Duodenal mucosa (tissue), 2 donors: ENCODE data around the gene AMOTL1.

Source experiments
- H3K27ac ChIP-seq: one replicate; pipeline ENCODE4 v1.7.0; 2013; ENCODE audit warnings: low read depth, low read length
- H3K27me3 ChIP-seq, 2 donors: one replicate each; pipeline ENCODE4 v1.7.0; 2013; ENCODE audit warnings: low read length in 2 of 2, control low read depth in 1 of 2; ENCODE audit not compliant: insufficient read depth in 2 of 2, control insufficient read depth in 1 of 2
- H3K36me3 ChIP-seq, 2 donors: one replicate each; pipeline ENCODE4 v1.7.0; 2013; ENCODE audit warnings: low read length in 2 of 2, control low read depth in 1 of 2; ENCODE audit not compliant: insufficient read depth in 2 of 2, control insufficient read depth in 1 of 2
- H3K4me1 ChIP-seq, 2 donors: one replicate each; pipeline ENCODE4 v1.7.0; 2013; ENCODE audit warnings: low read length in 2 of 2, control low read depth in 1 of 2; ENCODE audit not compliant: insufficient read depth in 2 of 2, control insufficient read depth in 1 of 2
- H3K4me3 ChIP-seq, 2 donors: one replicate each; pipeline ENCODE4 v1.7.0; 2013; ENCODE audit warnings: low read length in 2 of 2, low read depth in 1 of 2
- H3K9ac ChIP-seq, 2 donors: one replicate each; pipeline ENCODE4 v1.7.0; 2013; ENCODE audit warnings: low read length in 2 of 2, low read depth in 1 of 2
- H3K9me3 ChIP-seq, 2 donors: one replicate each; pipeline ENCODE4 v1.7.0; 2013; ENCODE audit warnings: low read length in 2 of 2, control low read depth in 1 of 2; ENCODE audit not compliant: control insufficient read depth in 1 of 2

Gene AMOTL1

DNA sequence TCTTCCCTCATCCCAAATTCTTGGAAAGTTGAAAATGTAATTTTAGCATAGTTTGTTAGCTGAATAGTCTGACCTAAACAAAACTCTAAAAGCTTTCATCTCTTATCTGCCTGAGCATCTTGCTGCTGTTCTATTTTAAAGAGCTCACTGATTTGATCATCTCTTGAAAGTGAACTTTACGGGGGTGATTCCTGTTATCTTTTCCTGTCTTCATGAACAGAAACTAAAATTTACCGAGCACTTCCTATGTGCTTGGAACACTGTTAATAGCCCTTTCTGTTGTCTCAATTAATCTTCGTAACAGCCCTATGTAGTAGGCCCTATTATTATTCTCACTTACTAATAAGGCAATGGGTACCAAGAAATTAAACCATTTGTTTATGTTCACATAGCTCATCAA is 12.3 kb downstream of the AMOTL1 start:
- no peaks in the 10 kb centered on the region for H3K36me3 ChIP-seq
- no peak overlapping the region for H3K9ac ChIP-seq
- no peaks in the 10 kb centered on the region for H3K27me3 ChIP-seq
- H3K27ac ChIP-seq = no peak overlapping the region
- H3K4me3 ChIP-seq = no peak overlapping the region
- H3K9me3 ChIP-seq = no peaks in the 10 kb centered on the region
- peaks cover 10% of the 10 kb centered on the region in 2 donors for H3K4me1 ChIP-seq

DNA sequence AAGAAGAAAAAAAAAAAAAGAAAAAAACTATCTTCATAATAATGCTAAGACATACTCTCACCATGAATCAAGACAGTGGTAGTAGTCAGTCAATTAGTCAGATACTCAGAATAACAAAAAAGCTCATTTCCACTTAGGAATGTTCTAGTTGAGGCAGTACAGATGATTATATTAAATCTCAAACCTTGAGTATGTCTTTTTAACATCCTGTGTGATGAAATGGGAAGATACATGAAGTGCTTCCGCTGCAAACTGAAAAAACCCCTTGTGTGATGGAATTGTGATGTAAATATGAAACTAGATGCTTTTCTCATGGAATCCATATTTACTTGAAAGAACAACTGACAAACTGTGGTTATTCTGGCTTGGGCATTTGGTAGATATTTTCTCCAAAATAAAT is 13.7 kb downstream of the AMOTL1 start:
- no peak overlapping the region for H3K27ac ChIP-seq
- no peaks in the 10 kb centered on the region for H3K27me3 ChIP-seq
- no peak overlapping the region for H3K9ac ChIP-seq
- no peak overlapping the region for H3K4me3 ChIP-seq
- peaks cover 4 to 8% of the 10 kb centered on the region in 2 donors for H3K4me1 ChIP-seq
- H3K9me3 ChIP-seq = no peaks in the 10 kb centered on the region
- no peaks in the 10 kb centered on the region for H3K36me3 ChIP-seq

GRCh38 chr11:94782446-94782845 is 14.3 kb downstream of the AMOTL1 start:
- H3K36me3 ChIP-seq = no peaks in the 10 kb centered on the region
- H3K4me1 ChIP-seq = peaks cover 4 to 8% of the 10 kb centered on the region in 2 donors
- no peaks in the 10 kb centered on the region for H3K9me3 ChIP-seq
- no peak overlapping the region for H3K27ac ChIP-seq
- no peaks in the 10 kb centered on the region for H3K27me3 ChIP-seq
- no peak overlapping the region for H3K9ac ChIP-seq
- H3K4me3 ChIP-seq = no peak overlapping the region

DNA sequence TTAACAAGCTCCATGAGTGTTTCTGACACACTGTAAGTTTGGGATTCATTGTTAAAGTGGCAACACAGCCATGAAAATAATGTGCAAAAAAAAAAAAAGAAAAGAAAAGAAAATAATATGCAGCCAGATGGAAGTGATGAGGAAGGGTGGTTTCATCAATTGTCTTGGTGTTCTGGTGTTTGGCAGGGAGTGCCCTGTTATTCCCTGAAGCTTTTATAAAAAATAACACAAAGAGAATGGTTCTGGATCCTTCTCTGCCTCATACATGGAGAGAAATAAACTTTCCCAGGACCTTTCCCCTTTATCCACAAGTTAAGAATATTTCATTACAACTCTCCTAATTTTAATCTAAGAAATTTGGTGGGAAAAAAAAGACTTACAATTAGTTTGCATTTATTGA is 16.7 kb downstream of the AMOTL1 start:
- H3K4me1 ChIP-seq = peaks cover 16 to 17% of the 10 kb centered on the region in 2 donors
- no peak overlapping the region for H3K4me3 ChIP-seq
- H3K36me3 ChIP-seq = no peaks in the 10 kb centered on the region
- H3K27ac ChIP-seq = no peak overlapping the region
- no peaks in the 10 kb centered on the region for H3K27me3 ChIP-seq
- no peaks in the 10 kb centered on the region for H3K9me3 ChIP-seq
- H3K9ac ChIP-seq = no peak overlapping the region

DNA sequence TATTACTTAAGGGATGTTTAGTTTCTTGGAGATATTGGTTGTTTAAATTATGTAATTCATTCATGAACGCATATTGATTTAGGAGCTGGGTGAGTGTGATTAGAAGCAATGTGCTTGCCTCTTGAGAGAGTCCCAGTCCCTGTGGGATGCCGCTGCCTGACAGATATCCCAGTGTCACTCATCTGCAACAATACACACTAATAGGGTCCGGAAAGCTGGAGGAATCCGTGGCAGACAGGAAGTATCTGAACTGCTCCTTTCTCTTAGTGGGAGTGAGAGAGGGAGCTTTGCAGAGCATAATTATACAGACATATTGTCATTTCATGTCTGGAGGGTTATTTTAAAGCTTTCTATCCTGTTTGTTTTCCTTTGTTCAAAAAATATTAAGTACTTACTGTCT is 17.4 kb downstream of the AMOTL1 start:
- no peak overlapping the region for H3K4me3 ChIP-seq
- H3K27me3 ChIP-seq = no peaks in the 10 kb centered on the region
- H3K9ac ChIP-seq = no peak overlapping the region
- H3K4me1 ChIP-seq = peaks cover 17% of the 10 kb centered on the region in 2 donors
- H3K9me3 ChIP-seq = no peaks in the 10 kb centered on the region
- H3K27ac ChIP-seq = no peak overlapping the region
- H3K36me3 ChIP-seq = no peaks in the 10 kb centered on the region

- H3K9me3 ChIP-seq = no peaks in the 10 kb centered on the region
- no peaks in the 10 kb centered on the region for H3K36me3 ChIP-seq
- no peak overlapping the region for H3K4me3 ChIP-seq
- no peaks in the 10 kb centered on the region for H3K27me3 ChIP-seq
- no peak overlapping the region for H3K27ac ChIP-seq
- H3K4me1 ChIP-seq = peaks cover 17 to 19% of the 10 kb centered on the region in 2 donors
- H3K9ac ChIP-seq = no peak overlapping the region
These were observed 18.3 kb downstream of the AMOTL1 start for GRCh38 chr11:94786264-94787126.

GRCh38 chr11:94787801-94788200 is 19.6 kb downstream of the AMOTL1 start:
- Histone ChIP-seq H3K36me3 (no peaks in the 10 kb centered on the region), H3K4me3 (no peak overlapping the region), H3K27ac (no peak overlapping the region), H3K27me3 (no peaks in the 10 kb centered on the region), H3K4me1 (peaks cover 17 to 19% of the 10 kb centered on the region in 2 donors), H3K9ac (no peak overlapping the region), H3K9me3 (no peaks in the 10 kb centered on the region)

DNA sequence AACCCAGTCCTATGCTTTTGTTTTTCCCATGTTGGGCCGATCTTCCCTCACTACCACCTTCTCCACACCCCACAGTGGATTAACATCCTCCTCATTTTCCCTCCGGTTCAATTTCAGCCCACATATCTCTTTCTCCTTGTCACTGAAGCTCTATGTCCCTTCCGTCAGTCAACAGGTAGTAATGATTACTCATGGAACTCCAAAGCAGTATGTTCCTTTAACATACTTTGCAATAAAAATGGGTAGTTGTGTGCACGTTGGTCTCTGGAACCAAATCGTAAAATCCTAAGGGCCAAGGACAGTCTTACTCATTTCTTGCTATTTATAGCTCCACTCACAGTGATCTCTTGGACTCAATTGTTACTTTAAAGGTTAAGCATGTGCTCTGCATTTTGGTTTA is 20.2 kb downstream of the AMOTL1 start:
- Histone ChIP-seq H3K27ac (no peak overlapping the region), H3K27me3 (no peaks in the 10 kb centered on the region), H3K9ac (no peak overlapping the region), H3K4me1 (peaks cover 17 to 19% of the 10 kb centered on the region in 2 donors), H3K36me3 (no peaks in the 10 kb centered on the region), H3K9me3 (no peaks in the 10 kb centered on the region), H3K4me3 (no peak overlapping the region)

- Histone ChIP-seq H3K4me1 (peaks cover 15 to 19% of the 10 kb centered on the region in 2 donors), H3K9me3 (no peaks in the 10 kb centered on the region), H3K27me3 (no peaks in the 10 kb centered on the region), H3K36me3 (no peaks in the 10 kb centered on the region), H3K27ac (no peak overlapping the region), H3K9ac (no peak overlapping the region), H3K4me3 (no peak overlapping the region)
These were observed 22.0 kb downstream of the AMOTL1 start for GRCh38 chr11:94790197-94790596.

DNA sequence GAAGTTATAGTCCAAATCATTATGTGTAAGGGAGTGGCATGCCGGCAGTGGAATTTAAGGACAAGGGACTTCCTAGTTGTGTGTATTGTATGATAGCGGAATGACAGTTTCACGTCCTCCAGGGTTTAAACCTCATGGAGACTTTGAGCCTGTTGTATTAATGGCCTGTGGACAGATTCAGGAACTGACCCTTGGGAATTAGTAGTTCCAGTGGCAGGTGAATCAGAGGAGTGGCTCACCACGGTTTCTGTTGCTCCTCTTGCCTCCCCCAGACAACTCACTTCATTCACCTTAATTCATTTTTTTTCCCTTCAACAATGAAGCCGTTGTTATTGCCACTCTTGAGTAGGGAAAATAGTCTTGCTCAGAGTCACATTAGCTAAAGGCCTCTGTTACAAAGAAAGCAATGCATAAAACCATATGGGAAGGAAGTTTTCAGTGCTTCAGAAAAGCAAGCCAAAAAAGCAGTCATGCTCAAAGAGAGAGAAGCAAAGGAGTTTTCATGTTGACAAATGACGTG is 22.6 kb downstream of the AMOTL1 start:
- no peak overlapping the region for H3K9ac ChIP-seq
- H3K27ac ChIP-seq = no peak overlapping the region
- peaks cover 10 to 16% of the 10 kb centered on the region in 2 donors for H3K4me1 ChIP-seq
- H3K27me3 ChIP-seq = no peaks in the 10 kb centered on the region
- no peaks in the 10 kb centered on the region for H3K36me3 ChIP-seq
- H3K4me3 ChIP-seq = no peak overlapping the region
- H3K9me3 ChIP-seq = no peaks in the 10 kb centered on the region
